ENCODE data around the gene CCNF.
A peak's percentile ranks its signal among the peaks of the same experiment; 100 is the strongest.
"Not testable (repeated sequence)": the region's sequence is repeated elsewhere in the genome, so short reads cannot be mapped to it uniquely, and the experiment has no call there.

Gene CCNF

GRCh38 chr16:2428051-2428783 lies 1.0 kb upstream of the CCNF start:
- intact Hi-C loops (cut with DNase I) = no loop called here
- DNase-seq = peak in 2 of 10 donors; percentile 33 to 88

GRCh38 chr16:2428784-2429033 lies 538 bp upstream of the CCNF start:
- no peak for DNase-seq
- intact Hi-C loops (cut with DNase I) = loop anchor here (1.0 kb wide), 2 partner anchors 73 to 87 kb away; no protein-coding TSS in a partner anchor

GRCh38 chr16:2429771-2430663 lies 770 bp downstream of the CCNF start:
- intact Hi-C loops (cut with DNase I) = loop anchor here (1.0 kb wide), 2 partner anchors 71 to 89 kb away; no protein-coding TSS in a partner anchor
- DNase-seq = peak in 3 of 10 donors; percentile 28 to 79 (median 78)

GRCh38 chr16:2432286-2432685 lies 3.0 kb downstream of the CCNF start:
- intact Hi-C loops (cut with DNase I) = no loop called here
- DNase-seq = peak in 1 of 10 donors; percentile 52

- intact Hi-C loops (cut with DNase I) = no loop called here
- DNase-seq = peak in 2 of 10 donors; percentile 65 to 79
Observed at GRCh38 chr16:2432801-2433505, 3.7 kb downstream of the CCNF start.

- DNase-seq = peak in 2 of 10 donors; percentile 16 to 29
- intact Hi-C loops (cut with DNase I) = not testable (repeated sequence)
Observed at GRCh38 chr16:2435236-2435635, 6.0 kb downstream of the CCNF start.

GRCh38 chr16:2436110-2436509 lies 6.9 kb downstream of the CCNF start:
- intact Hi-C loops (cut with DNase I) = no loop called here
- peak in 3 of 10 donors; percentile 25 to 33 (median 27) for DNase-seq

GRCh38 chr16:2437032-2437790 lies 8.0 kb downstream of the CCNF start:
- DNase-seq = peak in 3 of 10 donors; percentile 45 to 70 (median 66)
- intact Hi-C loops (cut with DNase I) = no loop called here

GRCh38 chr16:2438121-2438520 lies 8.9 kb downstream of the CCNF start:
- DNase-seq = peak in 3 of 10 donors; percentile 55 to 76 (median 75)
- intact Hi-C loops (cut with DNase I) = no loop called here

GRCh38 chr16:2439598-2439997 lies 10.4 kb downstream of the CCNF start:
- peak in 2 of 10 donors; percentile 46 to 65 for DNase-seq
- intact Hi-C loops (cut with DNase I) = no loop called here

- intact Hi-C loops (cut with DNase I) = not testable (repeated sequence)
- DNase-seq = peak in 1 of 10 donors; percentile 7
Observed at GRCh38 chr16:2441143-2441804, 12.0 kb downstream of the CCNF start.

- DNase-seq = no peak
- intact Hi-C loops (cut with DNase I) = no loop called here
Observed at GRCh38 chr16:2443555-2443954, 14.3 kb downstream of the CCNF start.

GRCh38 chr16:2447920-2448583 lies 18.8 kb downstream of the CCNF start:
- DNase-seq = peak in 1 of 10 donors; percentile 78
- intact Hi-C loops (cut with DNase I) = no loop called here

- intact Hi-C loops (cut with DNase I) = no loop called here
- DNase-seq = peak in 1 of 10 donors; percentile 76
Observed at GRCh38 chr16:2449118-2449517, 19.9 kb downstream of the CCNF start.

- DNase-seq = peak in 7 of 10 donors; percentile 52 to 96 (median 77)
- intact Hi-C loops (cut with DNase I) = no loop called here
Observed at GRCh38 chr16:2450535-2450934, 21.3 kb downstream of the CCNF start.

- no peak for DNase-seq
- intact Hi-C loops (cut with DNase I) = no loop called here
Observed at GRCh38 chr16:2450975-2451381, 21.7 kb downstream of the CCNF start.

GRCh38 chr16:2451851-2452320 lies 22.6 kb downstream of the CCNF start:
- intact Hi-C loops (cut with DNase I) = no loop called here
- DNase-seq = peak in 1 of 10 donors; percentile 69

- intact Hi-C loops (cut with DNase I) = no loop called here
- DNase-seq = no peak
Observed at GRCh38 chr16:2452650-2453049, 23.4 kb downstream of the CCNF start.
